Keratinocyte (primary cell): Measurements from ENCODE around the gene ADAMTS17.

Experiments used
- CTCF ChIP-seq, 3 experiments: IDR thresholded peaks in 1 of 3; conservative IDR thresholded peaks in 1 of 3; optimal IDR thresholded peaks in 1 of 3; 2 replicates in 2 of 3; 3 replicates in 1 of 3; pipeline versions ENCODE3 to v1.5.1; 2011; ENCODE audit warnings: low read length in 3 of 3, mild to moderate bottlenecking in 3 of 3, moderate library complexity in 2 of 3, control low read depth in 1 of 3, inconsistent platforms in 1 of 3; ENCODE audit not compliant: insufficient read depth in 2 of 3; ENCODE audit errors: extremely low read depth in 1 of 3
- EZH2 ChIP-seq: IDR thresholded peaks from one replicate; pipeline ENCODE4 v1.6.1; 2012; ENCODE audit warnings: inconsistent platforms, mild to moderate bottlenecking, low read length, moderate library complexity

DNA sequence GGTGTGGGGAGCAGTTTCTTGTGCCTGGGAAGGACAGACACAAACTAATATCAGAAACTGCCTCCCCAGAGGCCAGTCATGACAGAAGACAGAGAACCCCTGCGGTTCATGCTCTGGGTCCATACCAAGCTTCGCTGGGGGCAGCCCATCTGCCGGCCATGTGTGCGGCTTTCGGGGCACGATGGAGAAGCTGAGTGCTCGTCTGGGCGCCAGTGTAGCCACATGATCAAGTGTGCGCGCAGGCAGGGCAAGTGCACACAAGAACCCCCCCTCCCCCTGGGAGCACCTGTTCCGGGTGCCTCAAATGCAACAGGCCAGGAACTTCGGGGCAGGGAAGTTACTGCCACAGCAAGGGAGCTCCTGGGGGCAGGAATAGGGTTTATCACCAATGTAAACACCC is 1.8 kb downstream of the ADAMTS17 start:
- no peak for TF ChIP-seq CTCF (optimal IDR thresholded peaks at IDR 0.05 in 1 of 3, IDR thresholded peaks at IDR 0.05 in 1 of 3, conservative IDR thresholded peaks at IDR 0.05 in 1 of 3; ENCODE audit: extremely low read depth in 1 of 3, insufficient read depth in 2 of 3, low read length in 3 of 3)
- TF ChIP-seq EZH2 = no peak
